H7 (cell line): ENCODE measurements around the gene SH3BP5L. TPM values are rescaled to one million over a fixed set of nuclear protein-coding genes. Genes with fewer than 3 reads are reported as not detected.

Experiments
- total RNA-seq: library from RNA; depleted of rRNA; stranded (reverse); fragments of >200 nt; shearing (Covaris generic); gene quantifications from 2 replicates; pipeline ENCODE4 v1.2.3, GENCODE V29; 2014; rRNA removed

Gene SH3BP5L
- total RNA-seq, 1 experiment from 2014 or later, result 38.2 TPM

Other genes starting within 250 kb of the SH3BP5L start
- gene OR2T10, start 228.2 kb downstream of the SH3BP5L start, total RNA-seq, result not detected in 2 replicates
- not detected in 2 replicates for gene OR2T11, start 190.8 kb downstream of the SH3BP5L start, total RNA-seq
- not detected in 2 replicates for gene OR2T35, start 180.6 kb downstream of the SH3BP5L start, total RNA-seq
- not detected in 2 replicates for gene OR2T27, start 170.4 kb downstream of the SH3BP5L start, total RNA-seq
- gene OR14I1, start 123.1 kb downstream of the SH3BP5L start, total RNA-seq, result not detected in 2 replicates
- gene LYPD8, start 70.2 kb downstream of the SH3BP5L start, total RNA-seq, result not detected in 2 replicates
- gene ZNF672, start 12.3 kb upstream of the SH3BP5L start, total RNA-seq, result 56.0 and 59.5 TPM in 2 replicates
- 64.2 and 91.9 TPM in 2 replicates for gene ZNF692, start 33.2 kb upstream of the SH3BP5L start, total RNA-seq
- gene PGBD2, start 80.3 kb upstream of the SH3BP5L start, total RNA-seq, result 3.4 and 3.6 TPM in 2 replicates